Transverse colon (tissue), 4 donors: Measurements from ENCODE around the gene CBX5. TPM values are rescaled to one million over a fixed set of nuclear protein-coding genes. Genes with fewer than 3 reads are reported as not detected.

Experiments used
- DNase-seq: peaks from one replicate; pipeline ENCODE4 v3.0.0-alpha.2; 2019
- H3K27ac ChIP-seq, 4 donors: fragments of 200-600 bp; sonication (generic); 2 replicates each; pipeline ENCODE4 v1.5.1; 2016 to 2018; ENCODE audit warnings: inconsistent platforms in 4 of 4
- H3K27me3 ChIP-seq: fragments of 200-600 bp; sonication (generic); 2 replicates; pipeline ENCODE4 v1.5.1; 2017; ENCODE audit warnings: inconsistent platforms
- H3K36me3 ChIP-seq, 4 donors: fragments of 200-600 bp; sonication (generic); 2 replicates each; pipeline ENCODE4 v1.5.1; 2017 to 2019; ENCODE audit warnings: inconsistent platforms in 4 of 4
- H3K4me1 ChIP-seq, 4 donors: fragments of 200-600 bp; sonication (generic); 2 replicates each; pipeline ENCODE4 v1.5.1; 2017 to 2020; ENCODE audit warnings: inconsistent platforms in 4 of 4
- H3K4me3 ChIP-seq, 4 donors: fragments of 200-600 bp; sonication (generic); 1 replicate in 1 of 4; 2 replicates in 3 of 4; pipeline versions ENCODE4 v1.5.1 to v1.6.1; 2017 to 2019; ENCODE audit warnings: inconsistent platforms in 4 of 4
- H3K9me3 ChIP-seq, 2 donors: fragments of 200-600 bp; sonication (generic); 2 replicates each; pipeline ENCODE4 v1.5.1; 2017 to 2019; ENCODE audit warnings: inconsistent platforms in 2 of 2
- EP300 ChIP-seq: sonication (generic); formaldehyde crosslinking; IDR thresholded peaks from one replicate; pipeline ENCODE4 v1.6.1; 2017; ENCODE audit warnings: antibody characterized with exemption, low read depth
- POLR2A ChIP-seq: fragments of 450-650 bp; IDR thresholded peaks from one replicate; pipeline ENCODE4 v1.6.1; 2016; ENCODE audit warnings: antibody characterized with exemption, mild to moderate bottlenecking, moderate library complexity
- POLR2AphosphoS5 ChIP-seq, 3 donors: sonication (generic); formaldehyde crosslinking; IDR thresholded peaks; one replicate each; pipeline ENCODE4 v1.6.1; 2016; ENCODE audit warnings: antibody characterized with exemption in 3 of 3
- WGBS, 2 donors: methylation state at CpG; one replicate each; pipeline ENCODE4 v1.1.5; 2018; ENCODE audit warnings: low coverage in 1 of 2; 5-methylcytosine and 5-hydroxymethylcytosine counted together
- in situ Hi-C, 4 donors: fragments of 200-750 bp; cut with MboI; loops; one replicate each; pipeline versions ENCODE4 v1.15.0 to v1.15.1; 2017; ENCODE audit warnings: low sequenced_read_pairs in 3 of 4, low pct_ligation_motif_present in 1 of 4, low pct_unique_long_range_greater_than_20kb in 1 of 4
- intact Hi-C: fragments of 100-400 bp; cut with DNase I; formaldehyde crosslinking; loops from one replicate; pipeline ENCODE4 v1.15.1; 2023; ENCODE audit warnings: low total_unique reads
- total RNA-seq, 4 donors: library from RNA; depleted of rRNA; stranded (reverse); fragments of >200 nt; gene quantifications; one replicate each; pipeline ENCODE4 v1.1.0, GENCODE V29; 2016
- TF ChIP-seq, protein P1 (sequence below), 5 experiments: fragments of 200-600 bp in 3 of 5; fragments of 450-650 bp in 2 of 5; sonication (generic) in 3 of 5; IDR thresholded peaks; 1 replicate in 2 of 5; 2 replicates in 3 of 5; pipeline ENCODE4 v1.5.1; 2016 to 2017; ENCODE audit warnings: antibody characterized with exemption in 5 of 5, inconsistent platforms in 3 of 5, mild to moderate bottlenecking in 2 of 5, moderate library complexity in 1 of 5

CBX5 gene
- total RNA-seq, 4 donors from 2014 or later, result 18.9 to 28.8 (median 22.8) TPM

DNA sequence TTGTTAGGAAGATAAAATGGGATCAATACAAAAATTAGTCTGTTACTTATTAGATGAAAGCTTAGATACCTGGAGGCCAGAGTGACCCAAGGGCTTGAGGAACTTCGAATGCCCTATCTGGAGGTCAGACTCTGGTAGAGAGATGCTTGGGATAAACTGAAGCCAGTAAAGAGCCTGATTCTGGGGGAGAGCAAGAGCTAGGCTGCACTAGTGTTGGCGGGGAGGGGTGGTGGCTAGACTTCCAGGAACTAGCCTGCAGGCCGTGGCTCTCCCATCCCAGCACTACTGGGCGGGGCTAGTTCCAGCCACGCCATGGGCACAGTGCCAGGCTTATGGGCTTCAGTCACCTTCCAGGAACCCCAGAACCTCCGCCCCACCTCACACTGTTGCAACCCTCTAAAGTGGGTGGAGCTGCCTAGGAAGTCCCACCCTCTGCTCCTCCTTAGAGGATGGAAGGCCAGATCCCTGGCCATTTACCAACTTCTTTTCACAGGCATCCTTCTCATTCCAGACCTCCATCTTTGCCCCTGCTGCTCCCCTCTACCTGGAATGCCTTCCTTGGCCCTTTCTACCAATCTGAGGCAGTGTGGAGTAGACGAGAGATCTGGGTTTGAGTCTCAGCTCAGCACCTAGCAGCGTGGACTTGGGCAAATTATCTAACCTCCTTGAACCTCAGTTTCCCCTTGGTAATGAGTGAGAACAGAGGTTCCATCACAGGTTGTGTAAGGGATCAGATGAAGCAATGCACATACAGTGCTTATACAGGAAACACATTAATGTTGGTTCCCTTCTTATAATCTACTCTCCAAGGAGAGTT is 27.2 kb upstream of the CBX5 start:
- peak; percentile 95 for DNase-seq
- H3K4me1 ChIP-seq, result peaks cover 0 to 10% (median 3%) of the 10 kb centered on the region in 4 donors
- intact Hi-C loops (no loop called here), in situ Hi-C loops (no loop called here)
- no peaks in the 10 kb centered on the region for H3K9me3 ChIP-seq
- WGBS, 2 donors, result 44% methylated on average over 8 of the region's 8 CpGs; no CpG with 5 or more reads in 1 of the 2 donors
- H3K27me3 ChIP-seq, result peaks cover 13% of the 10 kb centered on the region
- TF ChIP-seq EP300 (no peak), POLR2AphosphoS5 (IDR thresholded peaks at IDR 0.05) (peak in 1 of 3 donors; percentile 28)
- peak overlapping the region in 1 of 4 donors; percentile 18 for H3K27ac ChIP-seq
- no peak overlapping the region for H3K4me3 ChIP-seq
- no peaks in the 10 kb centered on the region for H3K36me3 ChIP-seq

GRCh38 chr12:54304187-54304810 is 24.4 kb upstream of the CBX5 start:
- WGBS, 2 donors, result 20 to 29% methylated on average over 2 to 12 of the region's 12 CpGs
- no peak overlapping the region for H3K27ac ChIP-seq
- H3K36me3 ChIP-seq, result no peaks in the 10 kb centered on the region
- H3K9me3 ChIP-seq, result no peaks in the 10 kb centered on the region
- H3K4me1 ChIP-seq, result peaks cover 7 to 22% (median 12%) of the 10 kb centered on the region in 4 donors
- in situ Hi-C loops (no loop called here), intact Hi-C loops (no loop called here)
- DNase-seq, result peak; percentile 69
- no peak for TF ChIP-seq POLR2AphosphoS5 (IDR thresholded peaks at IDR 0.05)
- TF ChIP-seq, protein P1, sequence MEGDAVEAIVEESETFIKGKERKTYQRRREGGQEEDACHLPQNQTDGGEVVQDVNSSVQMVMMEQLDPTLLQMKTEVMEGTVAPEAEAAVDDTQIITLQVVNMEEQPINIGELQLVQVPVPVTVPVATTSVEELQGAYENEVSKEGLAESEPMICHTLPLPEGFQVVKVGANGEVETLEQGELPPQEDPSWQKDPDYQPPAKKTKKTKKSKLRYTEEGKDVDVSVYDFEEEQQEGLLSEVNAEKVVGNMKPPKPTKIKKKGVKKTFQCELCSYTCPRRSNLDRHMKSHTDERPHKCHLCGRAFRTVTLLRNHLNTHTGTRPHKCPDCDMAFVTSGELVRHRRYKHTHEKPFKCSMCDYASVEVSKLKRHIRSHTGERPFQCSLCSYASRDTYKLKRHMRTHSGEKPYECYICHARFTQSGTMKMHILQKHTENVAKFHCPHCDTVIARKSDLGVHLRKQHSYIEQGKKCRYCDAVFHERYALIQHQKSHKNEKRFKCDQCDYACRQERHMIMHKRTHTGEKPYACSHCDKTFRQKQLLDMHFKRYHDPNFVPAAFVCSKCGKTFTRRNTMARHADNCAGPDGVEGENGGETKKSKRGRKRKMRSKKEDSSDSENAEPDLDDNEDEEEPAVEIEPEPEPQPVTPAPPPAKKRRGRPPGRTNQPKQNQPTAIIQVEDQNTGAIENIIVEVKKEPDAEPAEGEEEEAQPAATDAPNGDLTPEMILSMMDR (IDR thresholded peaks at IDR 0.05), result no peak
- TF ChIP-seq POLR2A, result no peak
- TF ChIP-seq EP300, result no peak
- no peak overlapping the region for H3K4me3 ChIP-seq
- peaks cover 39% of the 10 kb centered on the region for H3K27me3 ChIP-seq

DNA sequence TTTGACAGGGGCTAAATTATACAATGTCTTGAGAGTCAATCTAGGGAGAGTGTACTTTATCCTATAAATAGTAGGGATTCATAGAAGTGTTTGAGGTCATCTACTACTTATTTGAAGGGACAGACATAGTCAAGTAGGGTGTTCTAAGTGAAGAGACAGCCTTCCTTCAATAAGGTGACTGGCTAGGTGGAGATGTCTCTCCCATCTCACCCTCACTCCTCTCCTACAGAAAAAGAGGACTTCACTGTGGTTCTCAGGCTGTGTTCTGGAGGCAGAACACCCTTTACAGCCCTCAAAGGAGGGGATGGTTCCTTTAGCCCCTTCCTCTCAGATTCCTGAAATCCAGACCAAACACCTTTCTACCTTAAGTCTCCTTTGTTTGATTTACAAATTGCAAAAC is 23.7 kb upstream of the CBX5 start:
- no peak for TF ChIP-seq POLR2AphosphoS5 (IDR thresholded peaks at IDR 0.05)
- TF ChIP-seq, protein P1 (IDR thresholded peaks at IDR 0.05), result no peak
- TF ChIP-seq POLR2A, result no peak
- no peak for TF ChIP-seq EP300
- no peak for DNase-seq
- in situ Hi-C loops, result no loop called here
- no peaks in the 10 kb centered on the region for H3K9me3 ChIP-seq
- peaks cover 7 to 22% (median 12%) of the 10 kb centered on the region in 4 donors for H3K4me1 ChIP-seq
- no peaks in the 10 kb centered on the region for H3K36me3 ChIP-seq
- peaks cover 45% of the 10 kb centered on the region for H3K27me3 ChIP-seq
- H3K4me3 ChIP-seq, result no peak overlapping the region
- H3K27ac ChIP-seq, result no peak overlapping the region
- intact Hi-C loops, result no loop called here

GRCh38 chr12:54301428-54302048 is 21.6 kb upstream of the CBX5 start:
- Histone ChIP-seq H3K9me3 (no peaks in the 10 kb centered on the region), H3K27ac (no peak overlapping the region), H3K4me3 (no peak overlapping the region), H3K36me3 (no peaks in the 10 kb centered on the region), H3K4me1 (peaks cover 7 to 17% (median 12%) of the 10 kb centered on the region in 4 donors), H3K27me3 (peaks cover 48% of the 10 kb centered on the region)
- no peak for DNase-seq
- WGBS, 2 donors, result 68 to 100% methylated on average over 1 of the region's 1 CpG
- no peak for TF ChIP-seq POLR2A
- TF ChIP-seq EP300, result no peak
- TF ChIP-seq, protein P1 (IDR thresholded peaks at IDR 0.05), result no peak
- TF ChIP-seq POLR2AphosphoS5 (IDR thresholded peaks at IDR 0.05), result no peak
- intact Hi-C loops, result no loop called here
- in situ Hi-C loops, result no loop called here
